OCI-LY7 (cell line): ENCODE data around the gene SPSB1.

Experiments
- EZH2phosphoT487 ChIP-seq: fragments of 200-600 bp; sonication (generic); IDR thresholded peaks from 2 replicates; pipeline ENCODE4 v1.6.1; 2018; ENCODE audit warnings: low read depth, borderline replicate concordance, mild to moderate bottlenecking, mixed run types, antibody characterized with exemption, low read length, moderate library complexity, mixed read lengths
- TF ChIP-seq, protein P1 (sequence below): fragments of 200-600 bp; sonication (generic); conservative IDR thresholded peaks from 2 replicates; pipeline ENCODE4 v1.5.1; 2014; ENCODE audit warnings: mild to moderate bottlenecking, antibody characterized with exemption, low read length, moderate library complexity, mixed read lengths

- TF ChIP-seq EZH2phosphoT487 = no peak
- TF ChIP-seq, protein P1, sequence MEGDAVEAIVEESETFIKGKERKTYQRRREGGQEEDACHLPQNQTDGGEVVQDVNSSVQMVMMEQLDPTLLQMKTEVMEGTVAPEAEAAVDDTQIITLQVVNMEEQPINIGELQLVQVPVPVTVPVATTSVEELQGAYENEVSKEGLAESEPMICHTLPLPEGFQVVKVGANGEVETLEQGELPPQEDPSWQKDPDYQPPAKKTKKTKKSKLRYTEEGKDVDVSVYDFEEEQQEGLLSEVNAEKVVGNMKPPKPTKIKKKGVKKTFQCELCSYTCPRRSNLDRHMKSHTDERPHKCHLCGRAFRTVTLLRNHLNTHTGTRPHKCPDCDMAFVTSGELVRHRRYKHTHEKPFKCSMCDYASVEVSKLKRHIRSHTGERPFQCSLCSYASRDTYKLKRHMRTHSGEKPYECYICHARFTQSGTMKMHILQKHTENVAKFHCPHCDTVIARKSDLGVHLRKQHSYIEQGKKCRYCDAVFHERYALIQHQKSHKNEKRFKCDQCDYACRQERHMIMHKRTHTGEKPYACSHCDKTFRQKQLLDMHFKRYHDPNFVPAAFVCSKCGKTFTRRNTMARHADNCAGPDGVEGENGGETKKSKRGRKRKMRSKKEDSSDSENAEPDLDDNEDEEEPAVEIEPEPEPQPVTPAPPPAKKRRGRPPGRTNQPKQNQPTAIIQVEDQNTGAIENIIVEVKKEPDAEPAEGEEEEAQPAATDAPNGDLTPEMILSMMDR = no peak
Observed at GRCh38 chr1:9280015-9280860, 12.5 kb upstream of the SPSB1 start.
